Transverse colon (tissue), 4 donors: ENCODE data around the gene KMT2E. TPM values are rescaled to one million over a fixed set of nuclear protein-coding genes. Genes with fewer than 3 reads are reported as not detected.

ENCODE experiments used
- DNase-seq: peaks from one replicate; pipeline ENCODE4 v3.0.0-alpha.2; 2019
- H3K27ac ChIP-seq, 4 donors: fragments of 200-600 bp; sonication (generic); 2 replicates each; pipeline ENCODE4 v1.5.1; 2016 to 2018; ENCODE audit warnings: inconsistent platforms in 4 of 4
- H3K27me3 ChIP-seq: fragments of 200-600 bp; sonication (generic); 2 replicates; pipeline ENCODE4 v1.5.1; 2017; ENCODE audit warnings: inconsistent platforms
- H3K36me3 ChIP-seq, 4 donors: fragments of 200-600 bp; sonication (generic); 2 replicates each; pipeline ENCODE4 v1.5.1; 2017 to 2019; ENCODE audit warnings: inconsistent platforms in 4 of 4
- H3K4me1 ChIP-seq, 4 donors: fragments of 200-600 bp; sonication (generic); 2 replicates each; pipeline ENCODE4 v1.5.1; 2017 to 2020; ENCODE audit warnings: inconsistent platforms in 4 of 4
- H3K4me3 ChIP-seq, 4 donors: fragments of 200-600 bp; sonication (generic); 1 replicate in 1 of 4; 2 replicates in 3 of 4; pipeline versions ENCODE4 v1.5.1 to v1.6.1; 2017 to 2019; ENCODE audit warnings: inconsistent platforms in 4 of 4
- H3K9me3 ChIP-seq, 2 donors: fragments of 200-600 bp; sonication (generic); 2 replicates each; pipeline ENCODE4 v1.5.1; 2017 to 2019; ENCODE audit warnings: inconsistent platforms in 2 of 2
- CTCF ChIP-seq, 5 experiments: fragments of 200-600 bp in 3 of 5; fragments of 450-650 bp in 2 of 5; sonication (generic) in 3 of 5; IDR thresholded peaks; 1 replicate in 2 of 5; 2 replicates in 3 of 5; pipeline ENCODE4 v1.5.1; 2016 to 2017; ENCODE audit warnings: antibody characterized with exemption in 5 of 5, inconsistent platforms in 3 of 5, mild to moderate bottlenecking in 2 of 5, moderate library complexity in 1 of 5
- EP300 ChIP-seq: sonication (generic); formaldehyde crosslinking; IDR thresholded peaks from one replicate; pipeline ENCODE4 v1.6.1; 2017; ENCODE audit warnings: antibody characterized with exemption, low read depth
- POLR2A ChIP-seq: fragments of 450-650 bp; IDR thresholded peaks from one replicate; pipeline ENCODE4 v1.6.1; 2016; ENCODE audit warnings: antibody characterized with exemption, mild to moderate bottlenecking, moderate library complexity
- POLR2AphosphoS5 ChIP-seq, 3 donors: sonication (generic); formaldehyde crosslinking; IDR thresholded peaks; one replicate each; pipeline ENCODE4 v1.6.1; 2016; ENCODE audit warnings: antibody characterized with exemption in 3 of 3
- WGBS, 2 donors: methylation state at CpG; one replicate each; pipeline ENCODE4 v1.1.5; 2018; ENCODE audit warnings: low coverage in 1 of 2; 5-methylcytosine and 5-hydroxymethylcytosine counted together
- in situ Hi-C, 4 donors: fragments of 200-750 bp; cut with MboI; loops; one replicate each; pipeline versions ENCODE4 v1.15.0 to v1.15.1; 2017; ENCODE audit warnings: low sequenced_read_pairs in 3 of 4, low pct_ligation_motif_present in 1 of 4, low pct_unique_long_range_greater_than_20kb in 1 of 4
- intact Hi-C: fragments of 100-400 bp; cut with DNase I; formaldehyde crosslinking; loops from one replicate; pipeline ENCODE4 v1.15.1; 2023; ENCODE audit warnings: low total_unique reads
- total RNA-seq, 4 donors: library from RNA; depleted of rRNA; stranded (reverse); fragments of >200 nt; gene quantifications; one replicate each; pipeline ENCODE4 v1.1.0, GENCODE V29; 2016

The KMT2E gene
- total RNA-seq, 4 donors from 2014 or later, result 86.8 to 362 (median 178) TPM

- in situ Hi-C loops, result no loop called here
- Histone ChIP-seq H3K4me3 (no peak overlapping the region), H3K36me3 (no peaks in the 10 kb centered on the region), H3K27me3 (no peaks in the 10 kb centered on the region), H3K4me1 (peaks cover 17 to 76% (median 32%) of the 10 kb centered on the region in 4 donors), H3K9me3 (no peaks in the 10 kb centered on the region), H3K27ac (peak overlapping the region; percentile 6 to 86 (median 32))
- WGBS, 2 donors, result 87% methylated on average over 4 of the region's 4 CpGs; no CpG with 5 or more reads in 1 of the 2 donors
- intact Hi-C loops, result no loop called here
- no peak for TF ChIP-seq POLR2A
- no peak for TF ChIP-seq EP300
- no peak for TF ChIP-seq CTCF (IDR thresholded peaks at IDR 0.05)
- TF ChIP-seq POLR2AphosphoS5 (IDR thresholded peaks at IDR 0.05), result no peak
- no peak for DNase-seq
Measured at GRCh38 chr7:104967595-104967994, 46.4 kb upstream of the KMT2E start.

- Histone ChIP-seq H3K9me3 (no peaks in the 10 kb centered on the region), H3K4me1 (peaks cover 17 to 74% (median 35%) of the 10 kb centered on the region in 4 donors), H3K27me3 (no peaks in the 10 kb centered on the region), H3K36me3 (no peaks in the 10 kb centered on the region), H3K4me3 (no peak overlapping the region), H3K27ac (peak overlapping the region; percentile 6 to 86 (median 32))
- no peak for TF ChIP-seq CTCF (IDR thresholded peaks at IDR 0.05)
- no peak for TF ChIP-seq POLR2A
- no peak for TF ChIP-seq EP300
- no peak for TF ChIP-seq POLR2AphosphoS5 (IDR thresholded peaks at IDR 0.05)
- in situ Hi-C loops (no loop called here), intact Hi-C loops (no loop called here)
- 62 to 65% methylated on average over 2 of the region's 2 CpGs for WGBS, 2 donors
- no peak for DNase-seq
Measured at GRCh38 chr7:104968648-104969047, 45.4 kb upstream of the KMT2E start.

- 86 to 92% methylated on average over 2 of the region's 2 CpGs for WGBS, 2 donors
Measured at GRCh38 chr7:104969183-104969582, 44.8 kb upstream of the KMT2E start.

More at GRCh38 chr7:104969183-104969582, 44.8 kb upstream of the KMT2E start:
- intact Hi-C loops (no loop called here), in situ Hi-C loops (no loop called here)
- H3K36me3 ChIP-seq, result no peaks in the 10 kb centered on the region
- H3K27me3 ChIP-seq, result no peaks in the 10 kb centered on the region
- no peak overlapping the region for H3K4me3 ChIP-seq
- no peak for DNase-seq
- H3K4me1 ChIP-seq, result peaks cover 14 to 74% (median 34%) of the 10 kb centered on the region in 4 donors
- H3K9me3 ChIP-seq, result no peaks in the 10 kb centered on the region
- H3K27ac ChIP-seq, result peak overlapping the region; percentile 6 to 86 (median 32)
- no peak for TF ChIP-seq CTCF (IDR thresholded peaks at IDR 0.05)
- no peak for TF ChIP-seq POLR2A
- no peak for TF ChIP-seq EP300
- no peak for TF ChIP-seq POLR2AphosphoS5 (IDR thresholded peaks at IDR 0.05)
